ENCODE data around the gene TMEM242.

The TMEM242 gene

GRCh38 chr6:157323255-157323965 lies at the start of gene TMEM242 (continued):
- TF ChIP-seq RBAK (tag by site-specific recombination; IDR thresholded peaks at IDR 0.05) (no peak), TCF7L2 (IDR thresholded peaks at IDR 0.05; ENCODE audit: borderline replicate concordance, low read depth, low read length) (no peak), ZSCAN5A (tag by site-specific recombination; IDR thresholded peaks at IDR 0.05) (peak; percentile 99), ZBTB6 (tag by site-specific recombination; IDR thresholded peaks at IDR 0.05) (peak; percentile 90), ZNF18 (tag by site-specific recombination; IDR thresholded peaks at IDR 0.05) (no peak), ZNF645 (tag by site-specific recombination; IDR thresholded peaks at IDR 0.05) (peak; percentile 68; the same call in 1 of the 2 replicates), PRDM4 (tag by site-specific recombination; IDR thresholded peaks at IDR 0.05) (peak; percentile 74), ZBTB21 (tag by site-specific recombination; IDR thresholded peaks at IDR 0.05) (peak; percentile 61; the same call in 1 of the 2 replicates), ZNF596 (tag by site-specific recombination; IDR thresholded peaks at IDR 0.05) (peak; percentile 77), ZNF629 (tag by site-specific recombination; IDR thresholded peaks at IDR 0.05) (peak; percentile 88), ZNF701 (tag by site-specific recombination; IDR thresholded peaks at IDR 0.05) (0 out of 2 replicates have a peak, but pooled peaks have one; percentile 64), ZBTB48 (tag by site-specific recombination; IDR thresholded peaks at IDR 0.05) (peak; percentile 98), ATF2 (tag by site-specific recombination; IDR thresholded peaks at IDR 0.05; ENCODE audit: low read depth) (0 out of 2 replicates have a peak, but pooled peaks have one; percentile 15), ZNF391 (tag by site-specific recombination; IDR thresholded peaks at IDR 0.05; ENCODE audit: borderline replicate concordance, low read depth) (peak; percentile 98), ZNF704 (tag by site-specific recombination; IDR thresholded peaks at IDR 0.05) (no peak), KLF10 (tag by site-specific recombination; IDR thresholded peaks at IDR 0.05) (peak; percentile 83), ZFP41 (tag by site-specific recombination; IDR thresholded peaks at IDR 0.05; ENCODE audit: borderline replicate concordance) (peak; percentile 82; the same call in 1 of the 2 replicates), ZNF747 (tag by site-specific recombination; IDR thresholded peaks at IDR 0.05) (no peak), REST (tag by site-specific recombination; IDR thresholded peaks at IDR 0.05) (peak; percentile 95), HIC1 (tag by site-specific recombination; IDR thresholded peaks at IDR 0.05) (peak; percentile 90; the same call in 1 of the 2 replicates), KLF16 (tag by site-specific recombination; IDR thresholded peaks at IDR 0.05) (peak; percentile 99)
